A673 (cell line): Measurements from ENCODE around the gene SUCLG1. TPM values are rescaled to one million over a fixed set of nuclear protein-coding genes. Genes with fewer than 3 reads are reported as not detected.

ENCODE experiments used
- BruUV-seq: library from RNA; stranded (reverse); fragments of 400-500 nt; replicated peaks from 2 replicates; lab custom pipeline; 2021; lab: Mats Ljungman, UMichigan
- CTCF ChIA-PET: fragments of 300-600 bp; sonication (Branson Sonifier 250); formaldehyde crosslinking; loops from one replicate; lab custom pipeline; 2022; ENCODE audit warnings: antibody characterized with exemption; lab: Charles Lee
- POLR2A ChIA-PET: fragments of 300-600 bp; sonication (Branson Sonifier 250); formaldehyde crosslinking; loops from one replicate; lab custom pipeline; 2022; ENCODE audit warnings: antibody characterized with exemption; ENCODE audit not compliant: low non-redundant PET; lab: Charles Lee
- DNase-seq: peaks from one replicate; pipeline ENCODE4 v3.0.0-alpha.2; 2015; ENCODE audit warnings: low spot score
- H3K27ac ChIP-seq: fragments of 200-600 bp; sonication (generic); 2 replicates; pipeline ENCODE4 v1.5.1; 2016; ENCODE audit warnings: mixed run types, low read depth, mild to moderate bottlenecking, mixed read lengths, antibody characterized with exemption, low read length; ENCODE audit not compliant: poor library complexity, severe bottlenecking
- H3K27me3 ChIP-seq: fragments of 200-600 bp; sonication (generic); replicated peaks from 2 replicates; pipeline ENCODE4 v1.6.1; 2017; ENCODE audit warnings: mixed run types, low read depth, mild to moderate bottlenecking, mixed read lengths, antibody characterized with exemption, low read length; ENCODE audit not compliant: insufficient read depth, poor library complexity
- H3K36me3 ChIP-seq: fragments of 200-600 bp; sonication (generic); 2 replicates; pipeline ENCODE4 v1.6.1; 2016; ENCODE audit warnings: mixed run types, mild to moderate bottlenecking, mixed read lengths, antibody characterized with exemption, low read length; ENCODE audit not compliant: insufficient read depth, poor library complexity, severe bottlenecking
- H3K4me1 ChIP-seq: fragments of 200-600 bp; sonication (generic); 2 replicates; pipeline ENCODE4 v1.6.1; 2017; ENCODE audit warnings: mixed run types, mild to moderate bottlenecking, mixed read lengths, antibody characterized with exemption, low read length; ENCODE audit not compliant: insufficient read depth, poor library complexity, severe bottlenecking
- H3K4me3 ChIP-seq: fragments of 200-600 bp; sonication (generic); 2 replicates; pipeline ENCODE4 v1.5.1; 2016; ENCODE audit warnings: low read depth, mixed run types, mild to moderate bottlenecking, mixed read lengths, low read length; ENCODE audit not compliant: poor library complexity, severe bottlenecking
- H3K9me3 ChIP-seq: fragments of 200-600 bp; sonication (generic); 2 replicates; pipeline ENCODE4 v1.6.1; 2016; ENCODE audit warnings: mixed run types, low read depth, mild to moderate bottlenecking, mixed read lengths, antibody characterized with exemption, low read length; ENCODE audit not compliant: poor library complexity, severe bottlenecking
- EZH2 ChIP-seq: fragments of 200-600 bp; sonication (generic); IDR thresholded peaks from 2 replicates; pipeline ENCODE4 v1.6.1; 2017; ENCODE audit warnings: borderline replicate concordance, low read depth, mild to moderate bottlenecking, mixed read lengths, antibody characterized with exemption, low read length; ENCODE audit not compliant: poor library complexity, severe bottlenecking
- intact Hi-C: fragments of 100-400 bp; cut with micrococcal nuclease; formaldehyde crosslinking; loops from one replicate; pipeline ENCODE4 v1.10.0; 2022; ENCODE audit not compliant: unreplicated experiment
- total RNA-seq: library from RNA; stranded (reverse); gene quantifications from 2 replicates; pipeline ENCODE4 v1.2.3, GENCODE V29; 2021
- TF ChIP-seq, protein P1 (sequence below): fragments of 300-800, 200-600 bp; sonication (generic); conservative IDR thresholded peaks from 2 replicates; pipeline ENCODE4 v1.5.1; 2017; ENCODE audit warnings: low read depth, mild to moderate bottlenecking, antibody characterized with exemption, low read length, moderate library complexity, mixed read lengths

SUCLG1 gene
- total RNA-seq, 1 experiment from 2014 or later, result 88.1 TPM

DNA sequence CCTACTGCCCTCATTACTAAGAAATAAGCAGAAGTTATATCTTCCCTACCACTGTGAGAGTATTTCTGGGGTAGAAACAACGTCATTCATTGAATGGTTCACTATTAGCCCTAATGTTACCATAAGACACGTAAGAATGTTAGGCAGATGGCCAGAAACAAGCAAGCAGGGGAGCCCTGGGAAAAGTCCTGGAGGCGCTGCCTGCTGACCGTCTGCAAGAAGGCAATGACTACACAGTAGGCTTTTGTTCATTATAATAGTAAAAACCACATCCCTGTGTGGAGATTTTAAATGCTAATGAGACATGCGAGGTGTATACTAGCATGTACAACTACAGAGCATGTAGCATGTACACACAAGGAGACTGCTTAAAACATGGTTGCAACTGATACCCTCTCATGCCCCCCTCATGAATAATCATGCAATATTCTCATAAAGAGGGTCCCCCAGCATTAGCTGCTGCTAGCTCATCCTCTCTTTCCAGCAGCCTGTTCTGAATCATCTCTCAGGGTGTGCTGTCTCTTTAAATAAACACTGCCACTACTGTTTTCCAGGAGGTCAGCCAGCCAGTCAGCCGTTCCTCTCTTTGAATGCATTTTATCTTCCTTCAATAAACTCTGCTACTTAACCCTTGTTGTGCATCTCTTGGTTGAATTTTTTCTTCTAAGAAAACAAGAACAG, 23.6 kb downstream of the SUCLG1 start:
- Histone ChIP-seq H3K27me3 (no peaks in the 10 kb centered on the region), H3K36me3 (peaks cover 51% of the 10 kb centered on the region), H3K27ac (no peak overlapping the region), H3K9me3 (no peaks in the 10 kb centered on the region), H3K4me1 (no peaks in the 10 kb centered on the region), H3K4me3 (no peak overlapping the region)
- BruUV-seq, result no TSS peak
- intact Hi-C loops, result no loop called here
- TF ChIP-seq, protein P1, sequence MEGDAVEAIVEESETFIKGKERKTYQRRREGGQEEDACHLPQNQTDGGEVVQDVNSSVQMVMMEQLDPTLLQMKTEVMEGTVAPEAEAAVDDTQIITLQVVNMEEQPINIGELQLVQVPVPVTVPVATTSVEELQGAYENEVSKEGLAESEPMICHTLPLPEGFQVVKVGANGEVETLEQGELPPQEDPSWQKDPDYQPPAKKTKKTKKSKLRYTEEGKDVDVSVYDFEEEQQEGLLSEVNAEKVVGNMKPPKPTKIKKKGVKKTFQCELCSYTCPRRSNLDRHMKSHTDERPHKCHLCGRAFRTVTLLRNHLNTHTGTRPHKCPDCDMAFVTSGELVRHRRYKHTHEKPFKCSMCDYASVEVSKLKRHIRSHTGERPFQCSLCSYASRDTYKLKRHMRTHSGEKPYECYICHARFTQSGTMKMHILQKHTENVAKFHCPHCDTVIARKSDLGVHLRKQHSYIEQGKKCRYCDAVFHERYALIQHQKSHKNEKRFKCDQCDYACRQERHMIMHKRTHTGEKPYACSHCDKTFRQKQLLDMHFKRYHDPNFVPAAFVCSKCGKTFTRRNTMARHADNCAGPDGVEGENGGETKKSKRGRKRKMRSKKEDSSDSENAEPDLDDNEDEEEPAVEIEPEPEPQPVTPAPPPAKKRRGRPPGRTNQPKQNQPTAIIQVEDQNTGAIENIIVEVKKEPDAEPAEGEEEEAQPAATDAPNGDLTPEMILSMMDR, result no peak
- TF ChIP-seq EZH2, result no peak
- DNase-seq, result no peak
- ChIA-PET CTCF (no interaction called here), POLR2A (no interaction called here)

DNA sequence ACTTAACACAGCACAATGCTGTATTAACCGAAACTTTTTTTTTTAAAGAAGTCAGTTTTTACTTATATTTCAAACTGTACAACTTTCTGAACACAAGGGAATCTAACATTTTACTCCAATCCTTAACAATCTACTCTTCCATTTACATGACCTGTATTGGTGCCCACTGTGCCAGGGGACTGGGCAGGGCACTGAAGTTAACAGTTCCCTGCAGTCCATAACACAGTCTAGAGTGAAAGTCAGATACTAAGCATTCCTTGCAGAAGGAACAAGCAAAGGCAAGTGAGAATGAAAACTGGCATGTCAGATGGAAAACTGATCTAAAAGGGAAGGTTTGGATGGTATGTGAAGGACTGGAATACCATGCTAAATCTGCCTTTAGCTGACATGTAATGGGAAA, 29.8 kb downstream of the SUCLG1 start:
- TF ChIP-seq, protein P1, result no peak
- TF ChIP-seq EZH2, result no peak
- no peaks in the 10 kb centered on the region for H3K4me1 ChIP-seq
- no peaks in the 10 kb centered on the region for H3K9me3 ChIP-seq
- no peak overlapping the region for H3K27ac ChIP-seq
- no peak for DNase-seq
- ChIA-PET CTCF (no interaction called here), POLR2A (no interaction called here)
- no peaks in the 10 kb centered on the region for H3K27me3 ChIP-seq
- intact Hi-C loops, result no loop called here
- BruUV-seq, result no TSS peak
- H3K4me3 ChIP-seq, result no peak overlapping the region
- peaks cover 39% of the 10 kb centered on the region for H3K36me3 ChIP-seq

DNA sequence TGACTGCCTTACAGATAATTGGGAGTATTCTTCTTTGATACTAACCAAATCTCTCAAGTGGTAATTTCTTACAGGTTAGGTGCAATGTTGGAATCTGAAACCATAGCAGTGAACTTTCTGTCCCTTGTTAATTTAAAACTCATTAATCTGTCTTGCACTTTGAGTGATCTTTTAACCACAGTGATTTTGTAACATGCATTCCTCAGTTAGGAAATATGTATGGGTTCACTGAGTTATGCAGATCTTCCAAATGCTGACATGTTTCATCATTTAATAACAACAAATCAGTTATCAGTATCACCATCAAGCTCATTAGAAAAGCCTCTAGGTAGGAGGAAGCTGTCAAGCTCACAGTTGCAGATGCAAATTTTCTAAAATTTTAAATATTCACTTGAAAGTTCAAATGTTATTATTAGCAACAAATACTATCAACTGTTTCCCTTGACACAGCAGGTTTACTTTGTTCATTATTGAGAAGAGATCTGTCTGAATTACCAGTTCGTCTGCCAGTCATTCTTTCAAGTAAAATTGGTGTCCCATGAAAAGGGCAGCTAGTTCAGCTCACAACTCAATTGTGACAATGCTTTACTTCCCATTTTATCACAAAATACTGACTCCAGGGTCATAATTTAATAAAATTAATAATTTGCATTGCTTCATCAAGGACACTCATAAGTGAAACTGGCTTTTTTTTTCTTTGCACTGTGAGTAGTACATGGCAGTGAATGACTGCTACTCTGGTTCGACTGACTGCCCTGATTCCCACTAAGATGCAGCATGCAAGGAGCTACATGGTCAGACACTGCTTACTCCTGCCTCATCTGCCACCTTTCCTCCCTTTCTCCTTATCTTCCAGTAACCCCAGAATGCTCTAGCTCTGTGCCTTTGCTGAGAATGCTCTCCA, 31.6 kb downstream of the SUCLG1 start:
- H3K36me3 ChIP-seq, result peaks cover 24% of the 10 kb centered on the region
- no peaks in the 10 kb centered on the region for H3K27me3 ChIP-seq
- DNase-seq, result no peak
- ChIA-PET CTCF (interaction anchor here (0.5 kb wide), 1 partner anchor 405 kb away, joined by 3 read pairs; no protein-coding TSS in a partner anchor), POLR2A (no interaction called here)
- BruUV-seq, result no TSS peak
- no peak overlapping the region for H3K27ac ChIP-seq
- H3K4me1 ChIP-seq, result no peaks in the 10 kb centered on the region
- H3K9me3 ChIP-seq, result no peaks in the 10 kb centered on the region
- no peak overlapping the region for H3K4me3 ChIP-seq
- TF ChIP-seq EZH2, result no peak
- TF ChIP-seq, protein P1, result no peak
- intact Hi-C loops, result no loop called here
